ENCODE measurements around the gene GJB2. TPM values are rescaled to one million over a fixed set of nuclear protein-coding genes. Genes with fewer than 3 reads are reported as not detected.

GJB2 gene
- total RNA-seq, 4 donors from 2014 or later, result 0.46 to 3.1 (median 1.4) TPM

DNA sequence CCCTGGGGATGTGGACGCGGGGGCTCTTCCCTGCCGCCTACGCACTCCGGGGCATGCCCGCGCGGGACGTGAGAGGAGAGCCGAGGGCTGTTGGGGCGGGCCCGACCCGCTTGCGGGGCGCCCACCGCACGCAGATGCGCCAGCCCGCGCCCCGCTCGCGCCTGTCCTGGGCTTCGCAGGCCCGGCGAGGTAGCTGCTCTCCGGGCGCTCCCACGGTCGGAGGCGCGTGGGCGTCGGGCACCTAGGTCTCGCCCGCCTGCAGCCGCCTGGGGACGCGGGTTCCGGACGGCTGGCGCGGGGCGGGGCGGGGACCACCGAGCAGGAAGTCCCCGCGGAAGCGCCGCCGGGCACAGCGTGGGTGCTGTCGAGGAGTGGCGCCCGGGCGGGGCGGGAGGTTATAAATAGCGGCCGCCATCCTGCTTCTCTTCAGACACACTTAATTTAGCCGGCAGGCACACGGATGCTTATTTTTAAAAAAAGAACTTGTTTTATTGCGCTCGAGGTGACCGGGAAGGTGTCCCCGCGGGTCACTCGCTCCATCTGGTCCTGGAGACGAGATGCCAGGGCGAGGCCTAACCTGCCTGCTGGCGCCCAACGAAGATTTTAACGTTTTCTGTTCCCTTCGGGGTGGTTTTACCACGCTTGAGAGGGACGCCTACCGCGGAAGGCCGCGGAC is 31.3 kb downstream of the GJB2 start:
- intact Hi-C loops (cut with DNase I), result loop anchor here (10.0 kb wide), 1 partner anchor 227 kb away; no protein-coding TSS in a partner anchor
- WGBS, 2 donors, result 12 to 16% methylated on average over 25 to 26 of the region's 79 CpGs
- Histone ChIP-seq H3K27me3 (peaks cover 43% of the 10 kb centered on the region), H3K36me3 (no peaks in the 10 kb centered on the region), H3K4me1 (peaks cover 6 to 20% of the 10 kb centered on the region in 2 donors), H3K9me3 (no peaks in the 10 kb centered on the region), H3K4me3 (replicated peaks in 1 of 3) (peak overlapping the region in 1 of 3 donors; percentile 32), H3K27ac (no peak overlapping the region)
- no peak for TF ChIP-seq POLR2A (IDR thresholded peaks at IDR 0.05)
- TF ChIP-seq, protein P1, sequence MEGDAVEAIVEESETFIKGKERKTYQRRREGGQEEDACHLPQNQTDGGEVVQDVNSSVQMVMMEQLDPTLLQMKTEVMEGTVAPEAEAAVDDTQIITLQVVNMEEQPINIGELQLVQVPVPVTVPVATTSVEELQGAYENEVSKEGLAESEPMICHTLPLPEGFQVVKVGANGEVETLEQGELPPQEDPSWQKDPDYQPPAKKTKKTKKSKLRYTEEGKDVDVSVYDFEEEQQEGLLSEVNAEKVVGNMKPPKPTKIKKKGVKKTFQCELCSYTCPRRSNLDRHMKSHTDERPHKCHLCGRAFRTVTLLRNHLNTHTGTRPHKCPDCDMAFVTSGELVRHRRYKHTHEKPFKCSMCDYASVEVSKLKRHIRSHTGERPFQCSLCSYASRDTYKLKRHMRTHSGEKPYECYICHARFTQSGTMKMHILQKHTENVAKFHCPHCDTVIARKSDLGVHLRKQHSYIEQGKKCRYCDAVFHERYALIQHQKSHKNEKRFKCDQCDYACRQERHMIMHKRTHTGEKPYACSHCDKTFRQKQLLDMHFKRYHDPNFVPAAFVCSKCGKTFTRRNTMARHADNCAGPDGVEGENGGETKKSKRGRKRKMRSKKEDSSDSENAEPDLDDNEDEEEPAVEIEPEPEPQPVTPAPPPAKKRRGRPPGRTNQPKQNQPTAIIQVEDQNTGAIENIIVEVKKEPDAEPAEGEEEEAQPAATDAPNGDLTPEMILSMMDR (IDR thresholded peaks at IDR 0.05), result no peak
- DNase-seq, result peak; percentile 28 to 39

DNA sequence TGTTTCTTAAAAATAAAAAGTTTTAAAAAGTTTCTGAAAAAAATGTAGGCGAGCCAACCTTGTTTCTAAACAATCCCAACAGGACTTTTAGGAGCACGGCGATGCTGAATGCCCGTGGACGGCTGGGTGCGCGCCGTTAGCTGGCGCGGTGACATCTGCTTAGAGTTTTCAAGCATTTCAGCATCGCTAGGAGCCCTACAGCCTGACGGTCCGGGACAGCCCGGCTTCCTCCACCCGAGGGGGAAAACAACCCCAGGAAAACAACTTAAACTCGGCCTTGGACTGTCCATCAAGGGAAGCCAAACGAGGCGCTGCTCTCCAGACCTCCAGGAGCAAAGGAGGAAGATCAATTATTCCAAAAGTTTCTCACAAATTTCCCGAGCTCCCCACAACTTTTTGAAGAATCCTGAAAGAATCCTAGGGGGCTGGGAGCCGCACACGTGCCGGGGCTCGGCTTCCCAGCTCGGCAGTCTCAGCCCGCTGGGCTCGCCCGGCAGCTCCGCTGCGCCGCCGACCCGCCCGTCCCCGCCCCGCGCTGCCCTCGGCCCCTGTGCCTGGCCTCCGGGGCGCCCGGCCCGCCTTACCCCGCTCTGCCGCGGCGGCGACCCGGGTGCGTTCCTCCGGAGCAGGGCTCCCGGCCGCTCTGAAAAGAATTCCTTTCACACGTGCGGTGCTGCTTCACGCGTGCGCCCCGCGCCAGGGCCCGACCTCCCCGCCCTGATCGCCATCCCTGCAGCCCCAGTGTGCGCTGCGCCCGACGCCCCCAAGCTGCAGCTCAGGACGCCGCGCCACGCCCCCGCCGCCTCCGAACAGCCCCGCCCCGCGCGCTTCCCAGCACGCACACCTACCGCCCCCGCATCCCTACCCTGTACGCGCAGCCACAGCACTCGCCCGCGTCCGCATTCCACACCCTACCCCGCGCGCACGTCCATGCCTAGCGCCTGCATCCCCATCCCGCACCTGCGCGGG is 32.1 kb downstream of the GJB2 start, which contains the start of gene GJA3:
Gene GJA3 (minus strand): TSS at position 747 of the 969 bp plus-strand sequence. CDS start 17,764 bp downstream, outside the sequence.
- Histone ChIP-seq H3K9me3 (no peaks in the 10 kb centered on the region), H3K27ac (no peak within 1 kb of the TSS), H3K4me1 (peaks cover 6 to 20% of the 10 kb centered on the region in 2 donors), H3K27me3 (peaks cover 43% of the 10 kb centered on the region), H3K36me3 (no peaks in the 10 kb centered on the region), H3K4me3 (replicated peaks in 1 of 3) (peak within 1 kb of the TSS in 1 of 3 donors; percentile 32)
- DNase-seq, result peak in 1 of 2 donors; percentile 24
- WGBS, 2 donors, result 3 to 8% methylated on average over 19 to 54 of the region's 93 CpGs
- intact Hi-C loops (cut with DNase I), result loop anchor here (10.0 kb wide), 1 partner anchor 226 kb away; no protein-coding TSS in a partner anchor
- TF ChIP-seq, protein P1 (IDR thresholded peaks at IDR 0.05), result no peak
- TF ChIP-seq POLR2A (IDR thresholded peaks at IDR 0.05), result no peak

DNA sequence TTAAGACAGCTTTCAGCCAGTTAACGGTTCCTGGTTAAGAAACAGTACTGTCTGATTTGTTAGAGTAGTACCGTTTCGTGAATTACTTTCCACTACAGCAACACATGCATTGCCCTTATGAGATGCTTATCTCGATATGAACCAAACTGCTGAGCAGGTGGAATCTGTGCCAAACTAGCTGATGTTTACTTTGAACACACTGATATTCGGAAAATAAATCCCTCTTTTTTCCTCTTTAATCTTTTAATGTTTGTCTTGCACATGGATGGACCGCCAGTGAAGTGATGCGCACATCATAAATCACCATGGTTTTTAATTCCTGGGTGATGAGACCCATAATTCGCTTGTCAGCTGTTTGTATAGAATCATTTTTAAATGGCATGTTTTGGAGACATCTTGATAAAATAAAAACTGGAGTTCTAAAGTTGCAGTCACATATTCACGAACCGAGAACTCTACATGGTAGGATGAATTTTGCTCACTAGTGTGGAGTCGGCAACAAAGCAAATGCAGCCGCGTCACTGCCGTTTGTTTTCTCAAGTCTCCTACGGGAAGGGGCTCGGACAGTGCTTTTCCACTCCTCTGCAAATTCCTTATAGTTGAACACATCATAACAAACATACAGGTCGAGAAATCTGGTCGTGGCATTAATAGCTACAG is 33.0 kb downstream of the GJB2 start:
- Histone ChIP-seq H3K4me1 (peaks cover 6 to 20% of the 10 kb centered on the region in 2 donors), H3K36me3 (no peaks in the 10 kb centered on the region), H3K9me3 (no peaks in the 10 kb centered on the region), H3K27ac (no peak overlapping the region), H3K27me3 (peaks cover 43% of the 10 kb centered on the region), H3K4me3 (replicated peaks in 1 of 3) (no peak overlapping the region)
- WGBS, 2 donors, result 21 to 25% methylated on average over 18 of the region's 18 CpGs
- no peak for TF ChIP-seq POLR2A (IDR thresholded peaks at IDR 0.05)
- TF ChIP-seq, protein P1 (IDR thresholded peaks at IDR 0.05), result no peak
- intact Hi-C loops (cut with DNase I), result loop anchor here (10.0 kb wide), 1 partner anchor 225 kb away; no protein-coding TSS in a partner anchor
- no peak for DNase-seq

DNA sequence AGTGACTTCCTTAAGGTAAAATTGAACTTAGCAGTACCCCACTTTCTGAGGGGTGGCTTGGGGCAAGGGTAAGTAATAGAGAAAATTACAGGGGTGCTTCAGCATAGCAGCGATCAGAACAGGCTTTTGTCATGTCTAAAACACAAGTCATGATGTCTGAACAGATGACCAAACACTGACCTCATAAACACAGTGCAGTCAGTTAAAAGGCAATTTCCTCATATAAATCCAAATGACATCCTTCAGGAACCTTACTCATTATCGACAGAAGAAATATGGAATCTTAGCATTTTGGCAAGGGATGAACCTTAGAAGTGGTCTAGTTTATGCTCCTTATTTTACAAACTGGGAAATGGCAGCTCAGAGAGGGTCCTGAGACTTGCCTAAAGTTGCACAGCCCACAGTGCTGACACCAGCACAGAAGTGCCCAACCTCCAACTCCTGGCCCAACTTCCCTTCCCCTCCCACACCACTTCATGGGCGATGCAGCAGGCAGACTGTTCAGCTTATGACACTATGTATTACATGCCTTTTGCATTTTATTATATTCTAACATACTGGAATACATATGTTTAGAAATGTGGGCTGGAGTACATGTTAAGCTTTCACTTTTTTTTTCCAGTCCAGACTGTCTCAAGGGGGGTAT is 35.5 kb downstream of the GJB2 start:
- H3K4me3 ChIP-seq (replicated peaks in 1 of 3), result no peak overlapping the region
- H3K9me3 ChIP-seq, result no peaks in the 10 kb centered on the region
- whole genome bisulfite sequencing, 2 donors, result 72 to 77% methylated on average over 3 of the region's 3 CpGs
- peaks cover 6 to 20% of the 10 kb centered on the region in 2 donors for H3K4me1 ChIP-seq
- H3K36me3 ChIP-seq, result no peaks in the 10 kb centered on the region
- peaks cover 43% of the 10 kb centered on the region for H3K27me3 ChIP-seq
- TF ChIP-seq, protein P1 (IDR thresholded peaks at IDR 0.05), result no peak
- TF ChIP-seq POLR2A (IDR thresholded peaks at IDR 0.05), result no peak
- no peak for DNase-seq
- H3K27ac ChIP-seq, result no peak overlapping the region
- intact Hi-C loops (cut with DNase I), result no loop called here
